Adrenal gland (tissue), 12 donors: ENCODE data around the gene YIPF3. TPM values are rescaled to one million over a fixed set of nuclear protein-coding genes. Genes with fewer than 3 reads are reported as not detected.
A peak's percentile ranks its signal among the peaks of the same experiment; 100 is the strongest.

ENCODE experiments used
- DNase-seq, 7 donors: peaks; one replicate each; pipeline ENCODE4 v3.0.0-alpha.2; 2019 to 2020
- H3K27ac ChIP-seq, 5 donors: fragments of 200-600 bp; sonication (generic) in 4 of 5; 1 replicate in 3 of 5; 2 replicates in 2 of 5; pipeline versions ENCODE4 v1.5.1 to v1.8.0; 2016 to 2020; ENCODE audit warnings: mild to moderate bottlenecking in 1 of 5
- H3K27me3 ChIP-seq: fragments of 200-600 bp; 2 replicates; pipeline ENCODE4 v1.8.0; 2021
- H3K36me3 ChIP-seq, 2 donors: fragments of 200-600 bp; replicated peaks in 1 of 2; 1 replicate in 1 of 2; 2 replicates in 1 of 2; pipeline versions ENCODE4 v1.5.1 to v1.8.0; 2018 to 2022
- H3K4me1 ChIP-seq, 2 donors: fragments of 200-600 bp; replicated peaks in 1 of 2; 1 replicate in 1 of 2; 2 replicates in 1 of 2; pipeline versions ENCODE4 v1.5.1 to v1.8.0; 2018 to 2021
- H3K4me3 ChIP-seq, 4 donors: fragments of 200-600 bp; sonication (generic) in 3 of 4; one replicate each; pipeline ENCODE4 v1.5.1; 2016 to 2018
- H3K9me3 ChIP-seq, 3 donors: fragments of 200-600 bp; sonication (generic) in 1 of 3; replicated peaks in 1 of 3; 1 replicate in 2 of 3; 2 replicates in 1 of 3; pipeline versions ENCODE4 v1.5.1 to v1.8.0; 2016 to 2021
- POLR2A ChIP-seq, 2 donors: fragments of 450-650 bp; IDR thresholded peaks; one replicate each; pipeline ENCODE4 v1.6.1; 2017; ENCODE audit warnings: antibody characterized with exemption in 2 of 2, mild to moderate bottlenecking in 2 of 2, moderate library complexity in 1 of 2
- WGBS, 4 donors: extraction: QIAGEN DNeasy Blood & Tissue Kit in 2 of 4; methylation state at CpG; one replicate each; pipeline versions ENCODE4 v1.1.5 to v1.1.7; 2013 to 2017; 5-methylcytosine and 5-hydroxymethylcytosine counted together
- intact Hi-C, 2 donors: fragments of 100-400 bp; cut with DNase I; formaldehyde crosslinking; loops; one replicate each; pipeline versions ENCODE4 v1.14.1 to v1.15.0; 2022 to 2023
- polyA plus RNA-seq, 3 donors: library from polyadenylated mRNA; stranded (reverse); fragments of 200-250 nt in 2 of 3; fragments of 350-450 nt in 1 of 3; fragmentation: Illumina TruSeq in 1 of 3; extraction: RNeasy Lipid Tissue Mini Kit (QIAGEN cat#74804) in 1 of 3; gene quantifications; one replicate each; pipeline ENCODE4 v1.2.3, GENCODE V29; 2013 to 2014
- total RNA-seq, 9 donors: library from RNA; depleted of rRNA in 4 of 9; stranded (reverse); fragments of >200 nt in 4 of 9; fragments of 120-200 nt in 1 of 9; fragmentation: NEBNext Ultra II Directional in 1 of 9; extraction: Animal tissue kit (Norgen Biotek cat#: 25700) in 1 of 9; gene quantifications; one replicate each; pipeline versions ENCODE4 v1.1.0 to v1.2.4, GENCODE V29; 2013 to 2023
- TF ChIP-seq, protein P1 (sequence below), 6 experiments: fragments of 450-650 bp in 4 of 6; fragments of 200-600 bp in 2 of 6; sonication (generic) in 1 of 6; IDR thresholded peaks; 1 replicate in 5 of 6; 2 replicates in 1 of 6; pipeline versions ENCODE4 v1.5.1 to v1.8.0; 2016 to 2021; ENCODE audit warnings: antibody characterized with exemption in 6 of 6, mild to moderate bottlenecking in 2 of 6, moderate library complexity in 1 of 6
- donor health status: healthy with polysubstance abuse.
- donor health status: Bipolar disorder and iron deficiency.
- donor health status: DM: yes; HTN: yes; CAD: no.
- donor health status: DM: no; HTN: no; CAD: no.
- donor health status: DM: no; HTN: no; CAD: no.
- donor health status: DM: yes; HTN: yes; CAD: no.

Gene YIPF3
- total and polyA plus RNA-seq, 12 donors: 78.1 to 271 (median 148) TPM

GRCh38 chr6:43509142-43509983, 7.4 kb downstream of the YIPF3 start:
- Histone ChIP-seq H3K9me3 (no peaks in the 10 kb centered on the region), H3K36me3 (peaks cover 0 to 50% of the 10 kb centered on the region in 2 donors), H3K4me1 (peaks cover 18% of the 10 kb centered on the region in 2 donors), H3K4me3 (peak overlapping the region; percentile 6 to 89 (median 22)), H3K27ac (peak overlapping the region; percentile 39 to 95 (median 79)), H3K27me3 (no peaks in the 10 kb centered on the region)
- TF ChIP-seq, protein P1, sequence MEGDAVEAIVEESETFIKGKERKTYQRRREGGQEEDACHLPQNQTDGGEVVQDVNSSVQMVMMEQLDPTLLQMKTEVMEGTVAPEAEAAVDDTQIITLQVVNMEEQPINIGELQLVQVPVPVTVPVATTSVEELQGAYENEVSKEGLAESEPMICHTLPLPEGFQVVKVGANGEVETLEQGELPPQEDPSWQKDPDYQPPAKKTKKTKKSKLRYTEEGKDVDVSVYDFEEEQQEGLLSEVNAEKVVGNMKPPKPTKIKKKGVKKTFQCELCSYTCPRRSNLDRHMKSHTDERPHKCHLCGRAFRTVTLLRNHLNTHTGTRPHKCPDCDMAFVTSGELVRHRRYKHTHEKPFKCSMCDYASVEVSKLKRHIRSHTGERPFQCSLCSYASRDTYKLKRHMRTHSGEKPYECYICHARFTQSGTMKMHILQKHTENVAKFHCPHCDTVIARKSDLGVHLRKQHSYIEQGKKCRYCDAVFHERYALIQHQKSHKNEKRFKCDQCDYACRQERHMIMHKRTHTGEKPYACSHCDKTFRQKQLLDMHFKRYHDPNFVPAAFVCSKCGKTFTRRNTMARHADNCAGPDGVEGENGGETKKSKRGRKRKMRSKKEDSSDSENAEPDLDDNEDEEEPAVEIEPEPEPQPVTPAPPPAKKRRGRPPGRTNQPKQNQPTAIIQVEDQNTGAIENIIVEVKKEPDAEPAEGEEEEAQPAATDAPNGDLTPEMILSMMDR (IDR thresholded peaks at IDR 0.05): no peak
- no peak for TF ChIP-seq POLR2A (IDR thresholded peaks at IDR 0.05)
- WGBS, 4 donors: 6 to 33% (median 18%) methylated on average over 14 to 69 of the region's 69 CpGs
- peak in 3 of 7 donors; percentile 46 to 65 (median 52) for DNase-seq
- intact Hi-C loops: loop anchor here (5.0 to 10.0 kb wide), 3 partner anchors 57 to 125 kb away; no protein-coding TSS in a partner anchor

DNA sequence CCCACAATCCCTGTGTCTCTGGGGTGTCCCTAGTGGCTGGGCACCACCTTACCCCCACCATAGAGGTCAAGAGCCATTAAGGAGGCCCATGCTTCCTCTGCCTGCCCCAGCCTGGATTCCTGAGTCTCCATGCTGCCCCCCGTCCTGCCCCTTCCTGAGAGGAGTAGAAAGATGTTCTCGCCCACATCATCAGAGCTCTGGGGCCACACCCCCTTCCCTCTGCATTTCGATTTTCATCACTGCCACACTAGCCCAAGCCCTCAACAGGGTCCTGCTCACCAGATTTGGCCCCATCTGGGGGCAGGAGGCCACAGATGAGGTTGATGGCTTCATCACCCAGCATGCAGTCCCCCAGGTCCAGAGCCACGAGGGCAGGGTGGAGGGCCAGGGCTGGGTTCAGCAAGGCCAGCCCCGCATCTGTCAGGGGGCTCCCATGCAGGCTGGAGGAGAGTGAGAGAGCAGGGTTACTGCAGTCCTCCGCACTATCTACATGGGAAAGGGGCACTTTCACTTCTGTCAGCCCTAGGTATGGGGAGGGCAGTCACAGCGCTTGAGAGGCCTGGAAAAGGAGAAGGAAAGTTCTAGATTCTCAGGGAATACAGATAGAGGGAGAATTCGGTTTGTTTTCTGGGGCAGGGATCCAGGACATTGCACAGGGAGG, 8.1 kb downstream of the YIPF3 start:
- peak overlapping the region in 1 of 5 donors; percentile 95 for H3K27ac ChIP-seq
- intact Hi-C loops: loop anchor here (5.0 to 10.0 kb wide), 3 partner anchors 56 to 124 kb away; no protein-coding TSS in a partner anchor
- DNase-seq: no peak
- H3K9me3 ChIP-seq: no peaks in the 10 kb centered on the region
- H3K27me3 ChIP-seq: no peaks in the 10 kb centered on the region
- peaks cover 18% of the 10 kb centered on the region in 2 donors for H3K4me1 ChIP-seq
- 60 to 68% (median 64%) methylated on average over 6 to 8 of the region's 8 CpGs for WGBS, 4 donors
- H3K4me3 ChIP-seq: peak overlapping the region in 1 of 4 donors; percentile 89
- TF ChIP-seq, protein P1 (IDR thresholded peaks at IDR 0.05): no peak
- no peak for TF ChIP-seq POLR2A (IDR thresholded peaks at IDR 0.05)
- H3K36me3 ChIP-seq: peaks cover 0 to 50% of the 10 kb centered on the region in 2 donors

DNA sequence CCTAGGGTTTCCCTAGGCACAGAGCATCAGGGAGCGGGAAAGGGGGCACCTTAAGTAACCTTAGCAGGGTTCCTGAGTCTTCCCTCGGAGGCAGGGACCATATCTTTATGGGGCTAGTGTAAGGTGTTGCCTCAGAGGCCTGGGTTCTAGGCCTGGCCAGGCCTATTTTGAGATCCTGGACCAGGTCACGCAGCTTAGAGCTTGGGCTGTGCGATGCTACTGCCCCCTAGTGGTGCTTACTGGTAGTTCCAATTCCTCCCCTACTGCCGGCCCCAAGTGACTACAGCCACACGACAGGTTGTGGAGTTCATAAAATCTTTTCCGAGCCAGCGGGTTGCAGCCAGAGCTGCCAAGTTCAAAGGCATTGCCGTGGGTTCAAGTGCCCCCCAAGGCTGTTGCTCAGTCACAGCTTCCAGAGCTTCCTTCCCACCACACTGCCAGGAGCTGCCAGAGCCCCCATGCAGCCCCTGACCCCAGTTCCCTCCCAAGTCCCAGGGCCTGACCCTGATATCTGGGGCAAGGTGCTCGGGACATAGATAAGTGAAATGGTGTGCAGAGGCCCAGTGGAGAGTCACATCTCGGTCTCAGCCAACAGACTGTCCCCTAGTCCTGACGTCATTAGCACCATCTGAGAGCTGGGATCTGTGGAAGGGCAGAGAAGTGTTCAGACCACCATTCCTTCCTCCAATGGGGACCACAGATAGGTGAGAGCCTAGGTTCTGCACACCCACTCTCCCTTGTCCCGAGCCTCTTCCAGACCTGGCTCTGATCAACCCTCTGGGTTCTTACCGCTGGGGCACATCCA, 9.9 kb downstream of the YIPF3 start:
- intact Hi-C loops: loop anchor here (5.0 to 10.0 kb wide), 3 partner anchors 55 to 122 kb away; no protein-coding TSS in a partner anchor

More for the DNA sequence above, 9.9 kb downstream of the YIPF3 start:
- peaks cover 0 to 50% of the 10 kb centered on the region in 2 donors for H3K36me3 ChIP-seq
- no peaks in the 10 kb centered on the region for H3K27me3 ChIP-seq
- DNase-seq: peak; percentile 80 to 95 (median 86)
- TF ChIP-seq, protein P1 (IDR thresholded peaks at IDR 0.05): peak; percentile 96 to 98 (median 96)
- TF ChIP-seq POLR2A (IDR thresholded peaks at IDR 0.05): no peak
- H3K4me3 ChIP-seq: no peak overlapping the region
- peaks cover 18% of the 10 kb centered on the region in 2 donors for H3K4me1 ChIP-seq
- WGBS, 4 donors: 22 to 32% (median 25%) methylated on average over 10 to 14 of the region's 14 CpGs
- H3K27ac ChIP-seq: peak overlapping the region in 3 of 5 donors; percentile 27 to 70 (median 64)
- H3K9me3 ChIP-seq: no peaks in the 10 kb centered on the region
